Caco-2 (cell line): ENCODE measurements around the gene AKAP6. TPM values are rescaled to one million over a fixed set of nuclear protein-coding genes. Genes with fewer than 3 reads are reported as not detected.

ENCODE experiments used
- BruUV-seq: library from RNA; stranded (reverse); fragments of 400-500 nt; replicated peaks from 2 replicates; lab custom pipeline; 2021; lab: Mats Ljungman, UMichigan
- CTCF ChIA-PET: fragments of 300-600 bp; sonication (Branson Sonifier 250); formaldehyde crosslinking; loops from one replicate; lab custom pipeline; 2022; ENCODE audit warnings: antibody characterized with exemption; lab: Charles Lee
- POLR2A ChIA-PET: fragments of 300-600 bp; sonication (Branson Sonifier 250); formaldehyde crosslinking; loops from one replicate; lab custom pipeline; 2022; ENCODE audit warnings: antibody characterized with exemption; lab: Charles Lee
- DNase-seq, 2 experiments: peaks; one replicate each; pipeline versions ENCODE4 v3.0.0 to v3.0.0-alpha.2; 2020 to 2022
- H3K27me3 ChIP-seq: replicated peaks from 2 replicates; pipeline ENCODE4 v1.6.0; 2011; ENCODE audit warnings: low read length; ENCODE audit not compliant: control insufficient read depth, insufficient read depth
- H3K36me3 ChIP-seq: 2 replicates; pipeline ENCODE4 v1.5.1; 2011; ENCODE audit warnings: low read length; ENCODE audit not compliant: control insufficient read depth, insufficient read depth
- H3K4me1 ChIP-seq: fragments of 250-450 bp; sonication (Bioruptor Pico); 2 replicates; pipeline ENCODE4 v1.5.1; 2020; ENCODE audit warnings: mild to moderate bottlenecking
- H3K4me3 ChIP-seq: 2 replicates; pipeline ENCODE4 v1.5.1; 2011; ENCODE audit warnings: low read depth, mild to moderate bottlenecking, control low read depth, low read length
- H3K9me3 ChIP-seq: fragments of 250-450 bp; sonication (Bioruptor Pico); 2 replicates; pipeline ENCODE4 v1.5.1; 2020; ENCODE audit warnings: mild to moderate bottlenecking, moderate library complexity
- H3K27ac Mint-ChIP-seq: one replicate; pipeline ENCODE4 v1.8.0; 2022; ENCODE audit warnings: mixed read lengths; ENCODE audit not compliant: unreplicated experiment
- H3K27me3 Mint-ChIP-seq: one replicate; pipeline ENCODE4 v1.8.0; 2022; ENCODE audit warnings: mixed read lengths; ENCODE audit not compliant: insufficient read depth, unreplicated experiment
- H3K36me3 Mint-ChIP-seq: one replicate; pipeline ENCODE4 v1.8.0; 2022; ENCODE audit warnings: mild to moderate bottlenecking, mixed read lengths; ENCODE audit not compliant: insufficient read depth, unreplicated experiment
- H3K4me1 Mint-ChIP-seq: one replicate; pipeline ENCODE4 v1.8.0; 2022; ENCODE audit warnings: low read depth, mixed read lengths; ENCODE audit not compliant: unreplicated experiment
- H3K4me3 Mint-ChIP-seq: one replicate; pipeline ENCODE4 v1.8.0; 2022; ENCODE audit warnings: mild to moderate bottlenecking, moderate library complexity, mixed read lengths; ENCODE audit not compliant: unreplicated experiment
- H3K9me3 Mint-ChIP-seq: one replicate; pipeline ENCODE4 v1.8.0; 2022; ENCODE audit warnings: mixed read lengths; ENCODE audit not compliant: unreplicated experiment
- intact Hi-C: fragments of 100-400 bp; cut with micrococcal nuclease; formaldehyde crosslinking; loops from one replicate; pipeline ENCODE4 v1.10.0; 2022; ENCODE audit not compliant: unreplicated experiment
- total RNA-seq: library from RNA; stranded (reverse); gene quantifications from 2 replicates; pipeline ENCODE4 v1.2.3, GENCODE V29; 2022
- TF ChIP-seq, protein P1 (sequence below), 2 experiments: fragments of 200-600 bp in 1 of 2; IDR thresholded peaks; 1 replicate in 1 of 2; 2 replicates in 1 of 2; pipeline versions ENCODE4 v1.5.1 to v1.8.0; 2011 to 2022; ENCODE audit warnings: antibody characterized with exemption in 1 of 2, control low read depth in 1 of 2, inconsistent platforms in 1 of 2, low read depth in 1 of 2, low read length in 1 of 2, mild to moderate bottlenecking in 1 of 2, moderate library complexity in 1 of 2; ENCODE audit not compliant: insufficient read depth in 1 of 2, severe bottlenecking in 1 of 2, unreplicated experiment in 1 of 2

The AKAP6 gene
- total RNA-seq, 1 experiment from 2014 or later: 3.0 TPM

DNA sequence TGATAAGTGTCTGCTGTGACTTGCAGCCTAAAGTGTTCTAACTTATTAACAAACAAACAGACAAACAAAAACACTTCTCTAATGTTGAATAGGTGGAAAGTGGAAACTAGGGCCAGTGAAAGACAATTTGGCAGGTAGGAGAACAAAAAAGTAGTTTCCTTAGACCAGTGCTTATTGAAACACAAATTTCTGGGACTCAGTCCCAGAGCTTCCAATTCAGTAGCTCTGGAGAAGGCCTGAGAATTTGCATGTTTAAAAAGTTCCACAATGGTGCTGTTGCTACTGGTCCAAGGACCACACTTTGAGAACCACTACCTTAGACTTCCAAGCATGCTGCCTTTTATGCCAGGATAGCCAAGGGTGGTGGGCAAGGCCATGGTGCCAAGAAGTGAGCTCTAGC is 67.8 kb downstream of the AKAP6 start:
- TF ChIP-seq, protein P1, sequence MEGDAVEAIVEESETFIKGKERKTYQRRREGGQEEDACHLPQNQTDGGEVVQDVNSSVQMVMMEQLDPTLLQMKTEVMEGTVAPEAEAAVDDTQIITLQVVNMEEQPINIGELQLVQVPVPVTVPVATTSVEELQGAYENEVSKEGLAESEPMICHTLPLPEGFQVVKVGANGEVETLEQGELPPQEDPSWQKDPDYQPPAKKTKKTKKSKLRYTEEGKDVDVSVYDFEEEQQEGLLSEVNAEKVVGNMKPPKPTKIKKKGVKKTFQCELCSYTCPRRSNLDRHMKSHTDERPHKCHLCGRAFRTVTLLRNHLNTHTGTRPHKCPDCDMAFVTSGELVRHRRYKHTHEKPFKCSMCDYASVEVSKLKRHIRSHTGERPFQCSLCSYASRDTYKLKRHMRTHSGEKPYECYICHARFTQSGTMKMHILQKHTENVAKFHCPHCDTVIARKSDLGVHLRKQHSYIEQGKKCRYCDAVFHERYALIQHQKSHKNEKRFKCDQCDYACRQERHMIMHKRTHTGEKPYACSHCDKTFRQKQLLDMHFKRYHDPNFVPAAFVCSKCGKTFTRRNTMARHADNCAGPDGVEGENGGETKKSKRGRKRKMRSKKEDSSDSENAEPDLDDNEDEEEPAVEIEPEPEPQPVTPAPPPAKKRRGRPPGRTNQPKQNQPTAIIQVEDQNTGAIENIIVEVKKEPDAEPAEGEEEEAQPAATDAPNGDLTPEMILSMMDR (IDR thresholded peaks at IDR 0.05; ENCODE audit: insufficient read depth in 1 of 2, low read depth in 1 of 2, low read length in 1 of 2, severe bottlenecking in 1 of 2, unreplicated experiment in 1 of 2): no peak
- no peaks in the 10 kb centered on the region for H3K27me3 ChIP-seq
- H3K4me3 Mint-ChIP-seq: no peak overlapping the region
- BruUV-seq: no TSS peak
- H3K4me1 Mint-ChIP-seq: no peaks in the 10 kb centered on the region
- no peak overlapping the region for H3K4me3 ChIP-seq
- no peaks in the 10 kb centered on the region for H3K4me1 ChIP-seq
- no peak for DNase-seq
- H3K36me3 Mint-ChIP-seq: no peaks in the 10 kb centered on the region
- H3K9me3 Mint-ChIP-seq: peaks cover 3% of the 10 kb centered on the region
- intact Hi-C loops: no loop called here
- no peaks in the 10 kb centered on the region for H3K9me3 ChIP-seq
- POLR2A ChIA-PET: no interaction called here
- no peaks in the 10 kb centered on the region for H3K36me3 ChIP-seq
- no peaks in the 10 kb centered on the region for H3K27me3 Mint-ChIP-seq
- no peak overlapping the region for H3K27ac Mint-ChIP-seq
- CTCF ChIA-PET: no interaction called here

- no peaks in the 10 kb centered on the region for H3K36me3 Mint-ChIP-seq
- H3K27ac Mint-ChIP-seq: no peak overlapping the region
- TF ChIP-seq, protein P1 (IDR thresholded peaks at IDR 0.05; ENCODE audit: insufficient read depth in 1 of 2, low read depth in 1 of 2, low read length in 1 of 2, severe bottlenecking in 1 of 2, unreplicated experiment in 1 of 2): no peak
- intact Hi-C loops: no loop called here
- no peaks in the 10 kb centered on the region for H3K4me1 Mint-ChIP-seq
- no peak for DNase-seq
- H3K36me3 ChIP-seq: no peaks in the 10 kb centered on the region
- CTCF ChIA-PET: no interaction called here
- H3K9me3 ChIP-seq: no peaks in the 10 kb centered on the region
- no peaks in the 10 kb centered on the region for H3K27me3 Mint-ChIP-seq
- no peaks in the 10 kb centered on the region for H3K27me3 ChIP-seq
- H3K9me3 Mint-ChIP-seq: no peaks in the 10 kb centered on the region
- H3K4me3 ChIP-seq: no peak overlapping the region
- no TSS peak for BruUV-seq
- H3K4me1 ChIP-seq: no peaks in the 10 kb centered on the region
- POLR2A ChIA-PET: no interaction called here
- H3K4me3 Mint-ChIP-seq: no peak overlapping the region
These were observed 69.0 kb downstream of the AKAP6 start for GRCh38 chr14:32397861-32398640.

DNA sequence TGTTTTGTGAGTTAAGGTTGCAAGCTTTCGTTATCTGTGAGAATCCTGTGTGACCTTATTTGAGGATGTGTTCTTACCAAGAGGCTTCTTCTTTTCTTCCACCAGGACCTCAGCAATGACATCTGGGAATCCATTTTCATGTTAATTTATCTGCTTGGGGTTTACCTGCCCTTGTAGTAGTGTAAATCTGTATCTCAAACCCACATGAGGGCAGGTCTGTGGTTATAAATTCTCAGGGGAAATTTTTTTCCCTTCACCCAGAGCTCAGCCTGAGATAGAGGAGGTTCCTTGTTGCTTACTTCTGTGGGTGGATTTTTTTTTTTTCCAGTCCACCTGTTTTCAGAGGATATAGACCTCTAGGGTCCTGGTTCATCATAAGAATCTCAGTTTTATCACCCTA is 70.8 kb downstream of the AKAP6 start:
- Mint-ChIP-seq H3K27me3 (no peaks in the 10 kb centered on the region), H3K4me3 (no peak overlapping the region), H3K9me3 (no peaks in the 10 kb centered on the region), H3K4me1 (peaks cover 1% of the 10 kb centered on the region), H3K27ac (no peak overlapping the region), H3K36me3 (no peaks in the 10 kb centered on the region)
- DNase-seq: no peak
- H3K27me3 ChIP-seq: no peaks in the 10 kb centered on the region
- BruUV-seq: no TSS peak
- H3K36me3 ChIP-seq: no peaks in the 10 kb centered on the region
- no peak overlapping the region for H3K4me3 ChIP-seq
- CTCF ChIA-PET: no interaction called here
- no peaks in the 10 kb centered on the region for H3K9me3 ChIP-seq
- POLR2A ChIA-PET: no interaction called here
- intact Hi-C loops: no loop called here
- TF ChIP-seq, protein P1 (IDR thresholded peaks at IDR 0.05; ENCODE audit: insufficient read depth in 1 of 2, low read depth in 1 of 2, low read length in 1 of 2, severe bottlenecking in 1 of 2, unreplicated experiment in 1 of 2): no peak
- H3K4me1 ChIP-seq: no peaks in the 10 kb centered on the region
